Retina (tissue), 1 donor: ENCODE data around the gene FOXC1.

ENCODE experiments used
- DNase-seq: peaks from one replicate; pipeline ENCODE4 v3.0.0-alpha.2; 2016

The FOXC1 gene

GRCh38 chr6:1645466-1646185, 35.9 kb downstream of the FOXC1 start:
- no peak for DNase-seq

- no peak for DNase-seq
Observed at GRCh38 chr6:1651362-1651761, 41.6 kb downstream of the FOXC1 start.

- no peak for DNase-seq
Observed at GRCh38 chr6:1652842-1653241, 43.1 kb downstream of the FOXC1 start.

GRCh38 chr6:1654054-1654453, 44.3 kb downstream of the FOXC1 start:
- no peak for DNase-seq

DNA sequence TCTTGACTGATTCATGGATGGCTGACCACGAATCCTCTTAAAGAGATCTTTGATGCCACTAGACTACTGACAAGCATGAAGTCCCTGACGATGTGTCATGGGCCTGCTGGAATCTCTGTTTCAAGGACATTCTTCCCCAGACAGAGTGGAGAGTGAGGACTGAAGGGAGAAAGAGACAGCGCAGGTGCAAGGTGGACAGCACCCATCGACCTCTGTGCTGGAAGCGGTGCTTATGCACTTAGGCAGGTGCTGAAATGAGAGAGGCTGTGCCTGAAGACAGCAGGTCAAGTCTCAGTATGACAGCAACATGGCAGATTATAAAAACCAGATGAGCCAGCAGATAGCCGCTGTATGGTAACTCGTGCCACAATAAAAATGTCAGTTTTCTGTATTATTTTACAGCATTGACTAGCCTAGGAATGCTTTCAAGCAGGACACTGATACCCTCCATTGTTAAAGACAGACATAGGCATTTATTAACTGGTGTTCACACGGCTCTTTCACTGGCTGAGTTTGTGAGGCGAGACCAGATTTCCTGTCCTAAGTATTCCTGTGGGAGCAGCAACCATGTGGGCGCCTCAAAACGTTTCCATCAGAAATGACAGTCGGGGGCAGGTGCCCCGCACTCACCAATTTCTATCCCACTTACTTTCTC, 47.5 kb downstream of the FOXC1 start:
- peak; percentile 52 for DNase-seq

DNA sequence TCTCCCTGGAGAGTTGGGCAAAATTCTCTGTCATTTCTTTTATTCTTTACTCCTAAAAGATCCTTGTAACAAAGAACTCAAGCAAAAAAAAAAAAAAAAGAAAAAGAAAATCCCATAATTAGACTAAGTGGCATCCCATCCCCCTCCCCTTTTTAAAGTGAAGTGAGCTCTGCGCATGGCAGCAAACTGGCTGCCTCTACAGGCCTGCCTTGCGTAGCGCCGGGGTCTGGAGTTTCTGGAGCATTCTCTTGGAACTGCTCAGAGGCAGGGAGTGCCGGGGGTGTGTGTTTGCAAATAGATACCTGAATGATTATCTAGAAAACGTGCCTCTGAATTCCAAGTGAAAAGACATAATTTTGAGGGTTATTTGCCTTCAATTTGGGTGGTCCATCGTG, 48.1 kb downstream of the FOXC1 start:
- peak; percentile 51 for DNase-seq

DNA sequence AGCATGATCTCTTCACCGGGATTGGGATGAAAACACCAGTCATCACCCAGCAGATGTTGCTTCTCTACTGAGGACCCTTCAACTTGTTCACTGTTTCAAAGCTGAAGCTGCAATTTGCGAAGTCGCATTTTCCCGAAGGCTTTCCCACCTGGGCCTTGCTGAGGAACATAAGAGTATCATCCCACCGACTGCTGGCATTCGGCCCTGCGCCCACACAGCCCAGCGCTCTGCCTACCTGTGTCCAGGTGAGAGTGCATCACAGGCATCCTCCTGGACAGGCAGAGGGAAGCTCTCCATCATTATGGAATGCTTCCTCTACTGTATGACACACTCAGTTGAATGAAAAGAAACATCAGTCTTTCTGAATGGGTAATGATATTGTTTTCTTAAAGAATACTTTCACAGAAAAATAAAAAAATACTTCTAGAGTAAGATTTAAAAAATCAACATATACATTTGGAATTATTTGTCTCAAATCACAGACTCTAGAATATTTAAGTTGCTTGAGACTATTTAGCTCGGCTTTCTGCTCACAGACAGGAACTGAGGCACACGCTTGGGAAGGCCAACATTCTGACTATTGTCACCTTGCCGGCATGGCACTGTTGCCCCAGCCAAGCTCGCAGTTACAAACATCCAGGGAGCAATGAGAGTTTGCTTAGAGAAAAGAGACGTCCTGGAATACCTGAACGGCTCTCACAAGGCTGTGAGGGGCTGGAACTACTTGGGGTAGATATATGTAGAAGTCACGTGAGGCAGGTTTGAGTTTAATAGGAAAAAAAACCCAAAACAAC, 48.7 kb downstream of the FOXC1 start:
- no peak for DNase-seq

DNA sequence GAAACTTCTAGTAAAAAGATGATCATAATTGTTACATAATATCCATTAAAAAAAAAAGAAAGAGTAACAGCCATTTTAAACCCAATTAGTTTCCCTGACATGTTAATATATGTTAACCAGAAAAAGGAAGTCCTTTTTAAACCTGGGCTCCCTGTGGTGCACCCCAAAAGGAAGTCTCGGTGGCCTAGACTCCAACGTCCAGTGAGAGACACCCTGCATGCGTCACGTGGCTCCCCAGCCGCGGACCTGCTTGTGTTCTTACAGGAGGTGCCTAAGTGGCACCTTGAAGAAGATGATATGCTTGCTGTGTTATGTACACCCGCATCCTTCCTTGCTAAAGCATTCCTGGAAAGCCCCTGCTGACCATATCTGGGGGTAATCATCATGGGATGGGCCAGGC, 50.1 kb downstream of the FOXC1 start:
- no peak for DNase-seq

GRCh38 chr6:1662534-1662933, 52.8 kb downstream of the FOXC1 start:
- no peak for DNase-seq
